H9 (cell line): Measurements from ENCODE around the gene RELL1. TPM values are rescaled to one million over a fixed set of nuclear protein-coding genes. Genes with fewer than 3 reads are reported as not detected.
A peak's percentile ranks its signal among the peaks of the same experiment; 100 is the strongest.

Source experiments
- DNase-seq: peaks from one replicate; pipeline ENCODE4 v3.0.0-alpha.2; 2017
- H2AFZ ChIP-seq: one replicate; pipeline ENCODE4 v1.6.1; 2013; ENCODE audit warnings: mild to moderate bottlenecking, low read length, control low read depth, moderate library complexity
- H2AK5ac ChIP-seq: 2 replicates; pipeline ENCODE4 v1.6.1; 2013; ENCODE audit warnings: low read length, control low read depth, mixed read lengths; ENCODE audit not compliant: insufficient read length
- H2BK120ac ChIP-seq: one replicate; pipeline ENCODE4 v1.6.1; 2013; ENCODE audit warnings: low read depth, mild to moderate bottlenecking, low read length, control low read depth, inconsistent platforms; ENCODE audit not compliant: poor library complexity, severe bottlenecking
- H2BK12ac ChIP-seq: 2 replicates; pipeline ENCODE4 v1.6.1; 2013; ENCODE audit warnings: low read length, control low read depth, mixed read lengths, low read depth; ENCODE audit not compliant: insufficient read length
- H2BK15ac ChIP-seq: 2 replicates; pipeline ENCODE4 v1.6.1; 2013; ENCODE audit warnings: low read depth, low read length, control low read depth
- H2BK20ac ChIP-seq: one replicate; pipeline ENCODE4 v1.6.1; 2013; ENCODE audit warnings: low read depth, mild to moderate bottlenecking, low read length, control low read depth, inconsistent platforms; ENCODE audit not compliant: poor library complexity, severe bottlenecking
- H2BK5ac ChIP-seq: 2 replicates; pipeline ENCODE4 v1.6.1; 2013; ENCODE audit warnings: low read length, control low read depth, mixed read lengths; ENCODE audit not compliant: insufficient read length
- H3K14ac ChIP-seq: 2 replicates; pipeline ENCODE4 v1.6.1; 2013; ENCODE audit warnings: low read length, control low read depth; ENCODE audit not compliant: insufficient read depth
- H3K18ac ChIP-seq: 2 replicates; pipeline ENCODE4 v1.6.1; 2013; ENCODE audit warnings: low read depth, mild to moderate bottlenecking, mixed read lengths, low read length, control low read depth; ENCODE audit not compliant: insufficient read length
- H3K23ac ChIP-seq: 2 replicates; pipeline ENCODE4 v1.6.1; 2013; ENCODE audit warnings: low read length, control low read depth, mixed read lengths, low read depth; ENCODE audit not compliant: insufficient read length
- H3K23me2 ChIP-seq: 2 replicates; pipeline ENCODE4 v1.6.1; 2013; ENCODE audit warnings: low read depth, mild to moderate bottlenecking, mixed read lengths, low read length, control low read depth; ENCODE audit not compliant: insufficient read length, poor library complexity, severe bottlenecking
- H3K27ac ChIP-seq: 2 replicates; pipeline ENCODE4 v1.5.1; 2013; ENCODE audit warnings: low read length, control low read depth, mixed read lengths, low read depth; ENCODE audit not compliant: insufficient read length
- H3K27me3 ChIP-seq: 2 replicates; pipeline ENCODE4 v1.6.1; 2013; ENCODE audit warnings: low read length, control low read depth, inconsistent platforms; ENCODE audit not compliant: insufficient read depth
- H3K4ac ChIP-seq: 2 replicates; pipeline ENCODE4 v1.6.1; 2013; ENCODE audit warnings: low read depth, mild to moderate bottlenecking, control low read depth, inconsistent platforms, low read length, moderate library complexity
- H3K4me1 ChIP-seq: 2 replicates; pipeline ENCODE4 v1.6.1; 2013; ENCODE audit warnings: low read length, control low read depth, inconsistent platforms; ENCODE audit not compliant: insufficient read depth
- H3K4me2 ChIP-seq: 2 replicates; pipeline ENCODE4 v1.6.1; 2013; ENCODE audit warnings: low read length, control low read depth, mixed read lengths; ENCODE audit not compliant: insufficient read length, insufficient read depth
- H3K56ac ChIP-seq: 2 replicates; pipeline ENCODE4 v1.6.1; 2013; ENCODE audit warnings: low read depth, mild to moderate bottlenecking, mixed read lengths, low read length, control low read depth; ENCODE audit not compliant: insufficient read length
- H3K79me1 ChIP-seq: 2 replicates; pipeline ENCODE4 v1.6.1; 2013; ENCODE audit warnings: low read depth, mild to moderate bottlenecking, moderate library complexity, low read length, control low read depth, inconsistent platforms; ENCODE audit not compliant: insufficient read depth, poor library complexity, severe bottlenecking
- H3K79me2 ChIP-seq: 2 replicates; pipeline ENCODE4 v1.6.1; 2013; ENCODE audit warnings: low read length, control low read depth, inconsistent platforms; ENCODE audit not compliant: insufficient read depth
- H3K9ac ChIP-seq: 2 replicates; pipeline ENCODE4 v1.6.1; 2013; ENCODE audit warnings: low read length, control low read depth, mixed read lengths; ENCODE audit not compliant: insufficient read length; ENCODE audit errors: extremely low read depth
- H3K9me3 ChIP-seq: one replicate; pipeline ENCODE4 v1.6.1; 2013; ENCODE audit warnings: low read depth, low read length, inconsistent platforms; ENCODE audit not compliant: control insufficient read depth
- H3T11ph ChIP-seq: one replicate; pipeline ENCODE4 v1.6.1; 2013; ENCODE audit warnings: mild to moderate bottlenecking, low read length, control low read depth, inconsistent platforms
- H4K20me1 ChIP-seq: one replicate; pipeline ENCODE4 v1.6.1; 2013; ENCODE audit not compliant: control insufficient read depth, insufficient read length, insufficient read depth
- H4K5ac ChIP-seq: 2 replicates; pipeline ENCODE4 v1.6.1; 2013; ENCODE audit warnings: low read depth, mild to moderate bottlenecking, mixed read lengths, low read length, control low read depth; ENCODE audit not compliant: insufficient read length
- H4K8ac ChIP-seq: replicated peaks from 2 replicates; pipeline ENCODE4 v1.6.1; 2013; ENCODE audit warnings: low read length, control low read depth, mixed read lengths, low read depth; ENCODE audit not compliant: insufficient read length
- H4K91ac ChIP-seq: 2 replicates; pipeline ENCODE4 v1.6.1; 2013; ENCODE audit warnings: low read depth, mild to moderate bottlenecking, moderate library complexity, mixed read lengths, low read length, control low read depth; ENCODE audit not compliant: insufficient read length
- H3K27ac Mint-ChIP-seq, 3 experiments: 2 replicates in 2 of 3; 3 replicates in 1 of 3; pipeline ENCODE4 v1.8.0; 2020 to 2021; ENCODE audit warnings: mixed read lengths in 3 of 3, mild to moderate bottlenecking in 1 of 3, moderate library complexity in 1 of 3
- H3K27me3 Mint-ChIP-seq: 2 replicates; pipeline ENCODE4 v1.8.0; 2021; ENCODE audit warnings: low read depth, mild to moderate bottlenecking, moderate library complexity, mixed read lengths
- H3K36me3 Mint-ChIP-seq, 3 experiments: 2 replicates in 2 of 3; 3 replicates in 1 of 3; pipeline ENCODE4 v1.8.0; 2020 to 2021; ENCODE audit warnings: low read depth in 3 of 3, mixed read lengths in 3 of 3; ENCODE audit not compliant: insufficient read depth in 1 of 3
- H3K4me1 Mint-ChIP-seq, 2 experiments: 2 replicates each; pipeline ENCODE4 v1.8.0; 2020; ENCODE audit warnings: mixed read lengths in 2 of 2
- H3K4me3 Mint-ChIP-seq, 2 experiments: 2 replicates in 1 of 2; 3 replicates in 1 of 2; pipeline ENCODE4 v1.8.0; 2020 to 2021; ENCODE audit warnings: mild to moderate bottlenecking in 2 of 2, mixed read lengths in 2 of 2, moderate library complexity in 1 of 2
- H3K9me3 Mint-ChIP-seq, 2 experiments: 2 replicates in 1 of 2; 3 replicates in 1 of 2; pipeline ENCODE4 v1.8.0; 2020; ENCODE audit warnings: mild to moderate bottlenecking in 2 of 2, mixed read lengths in 2 of 2, moderate library complexity in 1 of 2
- WGBS: extraction: QIAGEN DNeasy Blood & Tissue Kit; methylation state at CpG from one replicate; pipeline ENCODE4 v1.1.7; 2013; ENCODE audit warnings: missing lambda C conversion rate, low lambda C conversion rate, mixed read lengths; ENCODE audit not compliant: insufficient read length; ENCODE audit errors: extremely low coverage; 5-methylcytosine and 5-hydroxymethylcytosine counted together
- total RNA-seq: library from RNA; stranded (reverse); gene quantifications from 2 replicates; pipeline ENCODE4 v1.2.1, GENCODE V29; 2021
- TF ChIP-seq, protein P1 (sequence below): fragments of 200-600 bp; sonication (generic); conservative IDR thresholded peaks from 3 replicates; pipeline ENCODE4 v1.8.0; 2021; ENCODE audit warnings: antibody characterized with exemption, mild to moderate bottlenecking

Gene RELL1
- total RNA-seq, 1 experiment from 2014 or later = 10.8 TPM

DNA sequence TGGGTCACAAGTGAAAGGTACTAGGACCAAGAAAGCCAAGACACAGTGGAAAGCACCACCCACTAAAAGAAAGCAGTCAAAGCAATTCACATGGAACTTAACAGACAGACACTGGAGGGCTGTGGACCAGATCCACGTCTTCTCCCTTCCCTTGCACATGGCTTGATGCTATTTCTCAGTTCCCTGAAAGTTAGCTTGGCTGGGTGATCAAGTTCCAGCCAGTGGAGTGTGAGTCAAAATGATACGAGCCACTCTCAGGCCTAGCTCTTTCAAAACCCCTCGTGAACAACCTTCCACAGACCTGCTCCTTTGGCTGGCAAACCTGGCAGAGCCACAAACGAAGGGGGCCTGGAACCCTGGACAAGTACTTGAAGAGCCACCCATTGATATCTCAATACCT lies 52.0 kb downstream of the RELL1 start:
- Histone ChIP-seq H4K8ac (no peak overlapping the region), H2AFZ (no peak overlapping the region), H3K18ac (no peak overlapping the region), H2BK15ac (no peak overlapping the region), H3K4ac (no peak overlapping the region), H4K5ac (no peak overlapping the region), H3K79me2 (no peaks in the 10 kb centered on the region), H3K14ac (no peak overlapping the region), H2BK120ac (no peak overlapping the region), H2AK5ac (no peak overlapping the region), H3K23me2 (no peaks in the 10 kb centered on the region), H2BK5ac (no peak overlapping the region), H3K27me3 (no peaks in the 10 kb centered on the region), H3K4me2 (no peak overlapping the region), H3K56ac (no peak overlapping the region), H2BK20ac (no peak overlapping the region), H3K9ac (no peak overlapping the region), H3T11ph (no peak overlapping the region), H3K9me3 (no peaks in the 10 kb centered on the region), H3K4me1 (no peaks in the 10 kb centered on the region; the same call in 1 of the 2 replicates), H4K91ac (no peak overlapping the region), H2BK12ac (no peak overlapping the region), H3K23ac (no peak overlapping the region), H3K79me1 (no peaks in the 10 kb centered on the region), H4K20me1 (no peaks in the 10 kb centered on the region), H3K27ac (no peak overlapping the region)
- TF ChIP-seq, protein P1, sequence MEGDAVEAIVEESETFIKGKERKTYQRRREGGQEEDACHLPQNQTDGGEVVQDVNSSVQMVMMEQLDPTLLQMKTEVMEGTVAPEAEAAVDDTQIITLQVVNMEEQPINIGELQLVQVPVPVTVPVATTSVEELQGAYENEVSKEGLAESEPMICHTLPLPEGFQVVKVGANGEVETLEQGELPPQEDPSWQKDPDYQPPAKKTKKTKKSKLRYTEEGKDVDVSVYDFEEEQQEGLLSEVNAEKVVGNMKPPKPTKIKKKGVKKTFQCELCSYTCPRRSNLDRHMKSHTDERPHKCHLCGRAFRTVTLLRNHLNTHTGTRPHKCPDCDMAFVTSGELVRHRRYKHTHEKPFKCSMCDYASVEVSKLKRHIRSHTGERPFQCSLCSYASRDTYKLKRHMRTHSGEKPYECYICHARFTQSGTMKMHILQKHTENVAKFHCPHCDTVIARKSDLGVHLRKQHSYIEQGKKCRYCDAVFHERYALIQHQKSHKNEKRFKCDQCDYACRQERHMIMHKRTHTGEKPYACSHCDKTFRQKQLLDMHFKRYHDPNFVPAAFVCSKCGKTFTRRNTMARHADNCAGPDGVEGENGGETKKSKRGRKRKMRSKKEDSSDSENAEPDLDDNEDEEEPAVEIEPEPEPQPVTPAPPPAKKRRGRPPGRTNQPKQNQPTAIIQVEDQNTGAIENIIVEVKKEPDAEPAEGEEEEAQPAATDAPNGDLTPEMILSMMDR = no peak
- DNase-seq = no peak
- no CpG with 5 or more reads among the region's 4 CpGs for WGBS
- H3K9me3 Mint-ChIP-seq = no peaks in the 10 kb centered on the region
- no peaks in the 10 kb centered on the region; the same call in 1 of the 2 replicates for H3K27me3 Mint-ChIP-seq
- H3K4me3 Mint-ChIP-seq = no peak overlapping the region
- peak overlapping the region in 1 of 3 experiments; percentile 24; a peak in 1 of 7 replicates for H3K27ac Mint-ChIP-seq
- H3K4me1 Mint-ChIP-seq = peaks cover 8 to 9% of the 10 kb centered on the region in 2 experiments; a peak in 3 of 4 replicates
- H3K36me3 Mint-ChIP-seq = peaks cover 13 to 37% (median 18%) of the 10 kb centered on the region in 3 experiments
